Chondrocyte (in vitro differentiated cells): ENCODE measurements around the gene ZNF547. TPM values are rescaled to one million over a fixed set of nuclear protein-coding genes. Genes with fewer than 3 reads are reported as not detected.

Experiments
- DNase-seq: peaks from one replicate; pipeline ENCODE4 v3.0.0; 2021; ENCODE audit warnings: mixed read lengths, low spot score
- H3K27ac Mint-ChIP-seq: one replicate; pipeline ENCODE4 v1.8.0; 2021; ENCODE audit warnings: mild to moderate bottlenecking, moderate library complexity, mixed read lengths; ENCODE audit not compliant: unreplicated experiment
- H3K27me3 Mint-ChIP-seq: 2 replicates; pipeline ENCODE4 v1.8.0; 2021; ENCODE audit warnings: low read depth, mixed read lengths
- H3K36me3 Mint-ChIP-seq: 2 replicates; pipeline ENCODE4 v1.8.0; 2021; ENCODE audit warnings: low read depth, mixed read lengths
- H3K4me1 Mint-ChIP-seq: 2 replicates; pipeline ENCODE4 v1.8.0; 2021; ENCODE audit warnings: low read depth, mild to moderate bottlenecking, mixed read lengths
- H3K4me3 Mint-ChIP-seq: one replicate; pipeline ENCODE4 v1.8.0; 2021; ENCODE audit warnings: mild to moderate bottlenecking, moderate library complexity, mixed read lengths; ENCODE audit not compliant: unreplicated experiment
- H3K9me3 Mint-ChIP-seq: 2 replicates; pipeline ENCODE4 v1.8.0; 2021; ENCODE audit warnings: low read depth, mixed read lengths
- long read RNA-seq: library from polyadenylated mRNA; stranded (forward); transcript quantifications from one replicate; pipeline ENCODE4 v2.0.0, GENCODE V29; 2021
- total RNA-seq: library from RNA; stranded (reverse); gene quantifications from 3 replicates; pipeline ENCODE4 v1.2.1, GENCODE V29; 2021
- TF ChIP-seq, protein P1 (sequence below): fragments of 200-600 bp; sonication (generic); IDR thresholded peaks from 2 replicates; pipeline ENCODE4 v1.5.0; 2021; ENCODE audit warnings: antibody characterized with exemption, mild to moderate bottlenecking, moderate library complexity

Gene ZNF547
- total RNA-seq = 2.4 to 7.1 TPM (median 2.9 TPM) in 3 replicates
- long read RNA-seq, partial matches to known transcripts = 0 of 2 reads
- long read RNA-seq, other reads (novel, unspliced or antisense) = 0 of 2 reads

DNA sequence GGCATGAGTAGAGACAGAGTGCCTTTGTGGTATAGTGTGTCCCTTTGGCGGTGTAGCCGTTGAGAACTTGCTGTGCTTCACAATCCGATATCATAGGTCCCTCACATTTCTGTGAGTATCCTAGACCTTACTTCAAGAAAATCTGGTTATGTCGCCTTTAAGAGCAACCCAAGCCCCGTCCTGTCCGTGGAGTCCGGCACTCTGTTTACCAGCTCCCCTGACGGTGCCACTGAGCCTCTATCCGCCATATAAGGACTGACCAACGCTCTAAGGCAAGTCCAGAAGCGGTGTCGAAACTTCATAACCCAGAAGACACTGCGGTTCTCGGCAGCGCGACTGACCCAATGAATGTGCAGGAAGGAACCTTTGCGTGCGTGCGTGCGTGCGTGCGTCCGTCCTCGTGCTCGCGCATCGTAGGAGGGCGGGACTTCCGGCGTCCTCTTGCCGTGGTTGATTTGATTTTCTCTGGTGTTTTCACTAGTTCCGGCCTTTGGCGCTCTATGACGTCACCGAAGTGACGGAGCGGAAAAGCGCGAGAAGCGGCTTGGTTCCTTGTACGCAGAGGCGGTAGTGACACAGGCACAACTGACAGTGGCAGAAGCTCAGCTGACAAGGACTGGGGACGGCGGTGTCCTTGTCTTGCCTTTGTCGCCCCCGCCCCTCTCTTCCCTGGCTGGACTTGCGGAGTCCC, at the start of gene ZNF547, which contains the start of gene TRAPPC2B:
ZNF547 (plus strand) TSS at position 555 of the 691 bp plus-strand sequence. CDS start 5,005 bp downstream, outside the sequence.
TRAPPC2B (plus strand) TSS at position 555 of the 691 bp plus-strand sequence. CDS start 1,283 bp downstream, outside the sequence.
- Mint-ChIP-seq H3K4me3 (peak within 1 kb of the TSS; percentile 98), H3K27ac (peak within 1 kb of the TSS; percentile 99), H3K9me3 (peaks cover 6% of the 10 kb centered on the region), H3K36me3 (peaks cover 8% of the 10 kb centered on the region), H3K4me1 (peaks cover 19% of the 10 kb centered on the region), H3K27me3 (no peaks in the 10 kb centered on the region)
- TF ChIP-seq, protein P1, sequence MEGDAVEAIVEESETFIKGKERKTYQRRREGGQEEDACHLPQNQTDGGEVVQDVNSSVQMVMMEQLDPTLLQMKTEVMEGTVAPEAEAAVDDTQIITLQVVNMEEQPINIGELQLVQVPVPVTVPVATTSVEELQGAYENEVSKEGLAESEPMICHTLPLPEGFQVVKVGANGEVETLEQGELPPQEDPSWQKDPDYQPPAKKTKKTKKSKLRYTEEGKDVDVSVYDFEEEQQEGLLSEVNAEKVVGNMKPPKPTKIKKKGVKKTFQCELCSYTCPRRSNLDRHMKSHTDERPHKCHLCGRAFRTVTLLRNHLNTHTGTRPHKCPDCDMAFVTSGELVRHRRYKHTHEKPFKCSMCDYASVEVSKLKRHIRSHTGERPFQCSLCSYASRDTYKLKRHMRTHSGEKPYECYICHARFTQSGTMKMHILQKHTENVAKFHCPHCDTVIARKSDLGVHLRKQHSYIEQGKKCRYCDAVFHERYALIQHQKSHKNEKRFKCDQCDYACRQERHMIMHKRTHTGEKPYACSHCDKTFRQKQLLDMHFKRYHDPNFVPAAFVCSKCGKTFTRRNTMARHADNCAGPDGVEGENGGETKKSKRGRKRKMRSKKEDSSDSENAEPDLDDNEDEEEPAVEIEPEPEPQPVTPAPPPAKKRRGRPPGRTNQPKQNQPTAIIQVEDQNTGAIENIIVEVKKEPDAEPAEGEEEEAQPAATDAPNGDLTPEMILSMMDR = no peak
- DNase-seq = peak; percentile 99

GRCh38 chr19:57314146-57314545, 49.2 kb upstream of the ZNF547 start:
- Mint-ChIP-seq H3K27ac (no peak overlapping the region), H3K36me3 (no peaks in the 10 kb centered on the region), H3K27me3 (peaks cover 18% of the 10 kb centered on the region), H3K9me3 (peaks cover 6% of the 10 kb centered on the region), H3K4me3 (no peak overlapping the region), H3K4me1 (no peaks in the 10 kb centered on the region)
- no peak for DNase-seq
- TF ChIP-seq, protein P1 = no peak

DNA sequence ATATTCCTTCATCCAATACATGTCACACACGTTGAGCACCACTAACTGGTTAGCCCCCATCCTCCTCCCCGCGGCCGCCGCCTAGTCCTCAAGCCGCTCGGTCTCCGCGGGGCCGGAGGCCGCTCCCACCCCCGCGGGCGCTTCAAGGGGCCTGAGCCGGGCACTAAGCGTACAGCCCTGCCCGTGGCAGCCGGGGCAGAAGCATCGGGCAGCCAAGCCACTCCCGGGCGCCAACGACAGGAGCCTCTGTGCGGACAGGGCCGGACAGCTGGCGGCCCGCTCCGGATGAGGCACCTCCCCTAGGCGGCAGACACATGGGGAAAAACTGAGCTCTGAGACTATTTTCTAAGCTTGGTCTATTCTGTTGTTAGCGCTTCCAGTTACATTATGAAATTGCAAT, 45.8 kb upstream of the ZNF547 start:
- H3K27me3 Mint-ChIP-seq = peaks cover 18% of the 10 kb centered on the region

DNA sequence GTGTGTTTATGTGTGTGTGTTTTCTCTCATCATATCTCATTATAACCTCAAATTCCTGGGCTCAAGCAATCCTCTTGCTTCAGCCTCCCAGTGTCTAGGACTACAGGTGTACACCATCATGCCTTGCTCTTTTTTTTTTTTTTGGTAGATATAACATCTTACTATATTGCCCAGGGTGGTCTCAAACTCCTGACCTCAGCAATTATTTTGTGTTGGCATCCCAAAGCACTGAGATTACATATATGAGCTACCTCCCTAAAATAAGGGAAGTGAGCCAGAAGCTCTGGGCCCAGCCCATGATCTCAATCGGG, 43.5 kb upstream of the ZNF547 start:
- Mint-ChIP-seq H3K36me3 (peaks cover 6% of the 10 kb centered on the region), H3K27ac (peak overlapping the region; percentile 98)
- no peak for DNase-seq

More for the DNA sequence above, 45.8 kb upstream of the ZNF547 start:
- Mint-ChIP-seq H3K36me3 (no peaks in the 10 kb centered on the region), H3K9me3 (peaks cover 6% of the 10 kb centered on the region), H3K4me3 (no peak overlapping the region), H3K4me1 (peaks cover 26% of the 10 kb centered on the region), H3K27ac (no peak overlapping the region)
- TF ChIP-seq, protein P1 = no peak
- DNase-seq = peak; percentile 72

More for the DNA sequence above, 43.5 kb upstream of the ZNF547 start:
- Mint-ChIP-seq H3K4me3 (peak overlapping the region; percentile 95), H3K4me1 (peaks cover 30% of the 10 kb centered on the region), H3K9me3 (peaks cover 6% of the 10 kb centered on the region), H3K27me3 (peaks cover 11% of the 10 kb centered on the region)
- TF ChIP-seq, protein P1 = no peak
